ENCODE measurements around the gene CLK3. TPM values are rescaled to one million over a fixed set of nuclear protein-coding genes. Genes with fewer than 3 reads are reported as not detected.

Gene CLK3
- total and polyA plus RNA-seq, 2 of the 8 experiments (the other 6 are each of a cell fraction or from before 2014, with no cell fraction given), result 43.5 to 67.3 TPM

DNA sequence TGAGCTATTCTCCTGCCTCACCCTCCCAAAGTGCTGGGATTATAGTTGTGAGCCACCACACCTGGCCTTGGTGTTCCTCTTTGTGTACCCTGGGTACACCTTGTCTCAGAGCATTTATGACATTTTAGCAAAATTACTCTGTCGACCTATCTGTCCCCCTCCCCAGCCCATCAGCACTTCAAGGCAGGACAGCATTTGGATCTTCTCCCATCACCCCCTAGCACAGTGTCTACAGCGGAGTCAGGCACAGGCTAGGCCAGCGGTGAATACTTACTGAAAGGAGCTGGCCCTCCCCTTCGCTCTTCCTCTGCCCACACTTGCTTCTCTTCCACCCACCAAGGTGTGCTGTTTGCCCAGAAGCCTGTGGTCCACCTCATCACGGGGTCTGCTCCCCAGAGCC, 20.4 kb upstream of the CLK3 start (continued):
- TF ChIP-seq, protein P1, sequence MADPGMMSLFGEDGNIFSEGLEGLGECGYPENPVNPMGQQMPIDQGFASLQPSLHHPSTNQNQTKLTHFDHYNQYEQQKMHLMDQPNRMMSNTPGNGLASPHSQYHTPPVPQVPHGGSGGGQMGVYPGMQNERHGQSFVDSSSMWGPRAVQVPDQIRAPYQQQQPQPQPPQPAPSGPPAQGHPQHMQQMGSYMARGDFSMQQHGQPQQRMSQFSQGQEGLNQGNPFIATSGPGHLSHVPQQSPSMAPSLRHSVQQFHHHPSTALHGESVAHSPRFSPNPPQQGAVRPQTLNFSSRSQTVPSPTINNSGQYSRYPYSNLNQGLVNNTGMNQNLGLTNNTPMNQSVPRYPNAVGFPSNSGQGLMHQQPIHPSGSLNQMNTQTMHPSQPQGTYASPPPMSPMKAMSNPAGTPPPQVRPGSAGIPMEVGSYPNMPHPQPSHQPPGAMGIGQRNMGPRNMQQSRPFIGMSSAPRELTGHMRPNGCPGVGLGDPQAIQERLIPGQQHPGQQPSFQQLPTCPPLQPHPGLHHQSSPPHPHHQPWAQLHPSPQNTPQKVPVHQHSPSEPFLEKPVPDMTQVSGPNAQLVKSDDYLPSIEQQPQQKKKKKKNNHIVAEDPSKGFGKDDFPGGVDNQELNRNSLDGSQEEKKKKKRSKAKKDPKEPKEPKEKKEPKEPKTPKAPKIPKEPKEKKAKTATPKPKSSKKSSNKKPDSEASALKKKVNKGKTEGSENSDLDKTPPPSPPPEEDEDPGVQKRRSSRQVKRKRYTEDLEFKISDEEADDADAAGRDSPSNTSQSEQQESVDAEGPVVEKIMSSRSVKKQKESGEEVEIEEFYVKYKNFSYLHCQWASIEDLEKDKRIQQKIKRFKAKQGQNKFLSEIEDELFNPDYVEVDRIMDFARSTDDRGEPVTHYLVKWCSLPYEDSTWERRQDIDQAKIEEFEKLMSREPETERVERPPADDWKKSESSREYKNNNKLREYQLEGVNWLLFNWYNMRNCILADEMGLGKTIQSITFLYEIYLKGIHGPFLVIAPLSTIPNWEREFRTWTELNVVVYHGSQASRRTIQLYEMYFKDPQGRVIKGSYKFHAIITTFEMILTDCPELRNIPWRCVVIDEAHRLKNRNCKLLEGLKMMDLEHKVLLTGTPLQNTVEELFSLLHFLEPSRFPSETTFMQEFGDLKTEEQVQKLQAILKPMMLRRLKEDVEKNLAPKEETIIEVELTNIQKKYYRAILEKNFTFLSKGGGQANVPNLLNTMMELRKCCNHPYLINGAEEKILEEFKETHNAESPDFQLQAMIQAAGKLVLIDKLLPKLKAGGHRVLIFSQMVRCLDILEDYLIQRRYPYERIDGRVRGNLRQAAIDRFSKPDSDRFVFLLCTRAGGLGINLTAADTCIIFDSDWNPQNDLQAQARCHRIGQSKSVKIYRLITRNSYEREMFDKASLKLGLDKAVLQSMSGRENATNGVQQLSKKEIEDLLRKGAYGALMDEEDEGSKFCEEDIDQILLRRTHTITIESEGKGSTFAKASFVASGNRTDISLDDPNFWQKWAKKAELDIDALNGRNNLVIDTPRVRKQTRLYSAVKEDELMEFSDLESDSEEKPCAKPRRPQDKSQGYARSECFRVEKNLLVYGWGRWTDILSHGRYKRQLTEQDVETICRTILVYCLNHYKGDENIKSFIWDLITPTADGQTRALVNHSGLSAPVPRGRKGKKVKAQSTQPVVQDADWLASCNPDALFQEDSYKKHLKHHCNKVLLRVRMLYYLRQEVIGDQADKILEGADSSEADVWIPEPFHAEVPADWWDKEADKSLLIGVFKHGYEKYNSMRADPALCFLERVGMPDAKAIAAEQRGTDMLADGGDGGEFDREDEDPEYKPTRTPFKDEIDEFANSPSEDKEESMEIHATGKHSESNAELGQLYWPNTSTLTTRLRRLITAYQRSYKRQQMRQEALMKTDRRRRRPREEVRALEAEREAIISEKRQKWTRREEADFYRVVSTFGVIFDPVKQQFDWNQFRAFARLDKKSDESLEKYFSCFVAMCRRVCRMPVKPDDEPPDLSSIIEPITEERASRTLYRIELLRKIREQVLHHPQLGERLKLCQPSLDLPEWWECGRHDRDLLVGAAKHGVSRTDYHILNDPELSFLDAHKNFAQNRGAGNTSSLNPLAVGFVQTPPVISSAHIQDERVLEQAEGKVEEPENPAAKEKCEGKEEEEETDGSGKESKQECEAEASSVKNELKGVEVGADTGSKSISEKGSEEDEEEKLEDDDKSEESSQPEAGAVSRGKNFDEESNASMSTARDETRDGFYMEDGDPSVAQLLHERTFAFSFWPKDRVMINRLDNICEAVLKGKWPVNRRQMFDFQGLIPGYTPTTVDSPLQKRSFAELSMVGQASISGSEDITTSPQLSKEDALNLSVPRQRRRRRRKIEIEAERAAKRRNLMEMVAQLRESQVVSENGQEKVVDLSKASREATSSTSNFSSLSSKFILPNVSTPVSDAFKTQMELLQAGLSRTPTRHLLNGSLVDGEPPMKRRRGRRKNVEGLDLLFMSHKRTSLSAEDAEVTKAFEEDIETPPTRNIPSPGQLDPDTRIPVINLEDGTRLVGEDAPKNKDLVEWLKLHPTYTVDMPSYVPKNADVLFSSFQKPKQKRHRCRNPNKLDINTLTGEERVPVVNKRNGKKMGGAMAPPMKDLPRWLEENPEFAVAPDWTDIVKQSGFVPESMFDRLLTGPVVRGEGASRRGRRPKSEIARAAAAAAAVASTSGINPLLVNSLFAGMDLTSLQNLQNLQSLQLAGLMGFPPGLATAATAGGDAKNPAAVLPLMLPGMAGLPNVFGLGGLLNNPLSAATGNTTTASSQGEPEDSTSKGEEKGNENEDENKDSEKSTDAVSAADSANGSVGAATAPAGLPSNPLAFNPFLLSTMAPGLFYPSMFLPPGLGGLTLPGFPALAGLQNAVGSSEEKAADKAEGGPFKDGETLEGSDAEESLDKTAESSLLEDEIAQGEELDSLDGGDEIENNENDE (IDR thresholded peaks at IDR 0.05; ENCODE audit: insufficient replicate concordance, low read length), result no peak
- TF ChIP-seq JUN (IDR thresholded peaks at IDR 0.05; ENCODE audit: low read depth, low read length) (no peak), PHF8 (conservative IDR thresholded peaks at IDR 0.05; ENCODE audit: low read depth, low read length) (no peak), JUND (IDR thresholded peaks at IDR 0.05; ENCODE audit: low read length) (no peak), CTCF (IDR thresholded peaks at IDR 0.05; ENCODE audit: control extremely low read depth in 1 of 3, insufficient read depth in 1 of 3, low read depth in 1 of 3, low read length in 3 of 3) (no peak), ATF2 (IDR thresholded peaks at IDR 0.05; ENCODE audit: low read length) (no peak), ASH2L (IDR thresholded peaks at IDR 0.05; ENCODE audit: low read length) (no peak), TAF1 (IDR thresholded peaks at IDR 0.05; ENCODE audit: low read depth, low read length) (no peak)

Data from H1 (cell line).